Stomach (tissue), 9 donors: Measurements from ENCODE around the gene UMPS. TPM values are rescaled to one million over a fixed set of nuclear protein-coding genes. Genes with fewer than 3 reads are reported as not detected.
A peak's percentile ranks its signal among the peaks of the same experiment; 100 is the strongest.
"Not testable (repeated sequence)": the region's sequence is repeated elsewhere in the genome, so short reads cannot be mapped to it uniquely, and the experiment has no call there.

Experiments
- DNase-seq, 2 donors: peaks; one replicate each; pipeline versions ENCODE4 v3.0.0 to v3.0.0-alpha.2; 2013 to 2019
- H3K27ac ChIP-seq, 5 donors: fragments of 200-600 bp in 4 of 5; sonication (generic) in 4 of 5; one replicate each; pipeline ENCODE4 v1.5.1; 2013 to 2019; ENCODE audit warnings: mild to moderate bottlenecking in 1 of 5, moderate library complexity in 1 of 5
- H3K27me3 ChIP-seq, 3 donors: fragments of 200-600 bp; sonication (generic); one replicate each; pipeline ENCODE4 v1.5.1; 2017 to 2019; ENCODE audit warnings: mixed run types in 1 of 3
- H3K36me3 ChIP-seq, 4 donors: fragments of 200-600 bp; sonication (generic); 1 replicate in 3 of 4; 2 replicates in 1 of 4; pipeline ENCODE4 v1.5.1; 2016 to 2019
- H3K4me1 ChIP-seq, 4 donors: fragments of 200-600 bp; sonication (generic); one replicate each; pipeline ENCODE4 v1.5.1; 2016 to 2019
- H3K4me3 ChIP-seq, 4 donors: fragments of 200-600 bp; sonication (generic) in 3 of 4; one replicate each; pipeline ENCODE4 v1.5.1; 2016 to 2019; ENCODE audit warnings: mild to moderate bottlenecking in 1 of 4
- H3K9me3 ChIP-seq, 4 donors: fragments of 200-600 bp; sonication (generic); one replicate each; pipeline ENCODE4 v1.5.1; 2016 to 2019
- EP300 ChIP-seq: sonication (generic); formaldehyde crosslinking; IDR thresholded peaks from one replicate; pipeline ENCODE4 v1.6.1; 2017; ENCODE audit warnings: antibody characterized with exemption
- POLR2A ChIP-seq, 4 donors: fragments of 450-650 bp; IDR thresholded peaks; one replicate each; pipeline ENCODE4 v1.6.1; 2016; ENCODE audit warnings: antibody characterized with exemption in 4 of 4, control low read depth in 2 of 4, mild to moderate bottlenecking in 1 of 4, moderate library complexity in 1 of 4
- POLR2AphosphoS5 ChIP-seq, 3 donors: sonication (generic); formaldehyde crosslinking; IDR thresholded peaks; one replicate each; pipeline ENCODE4 v1.6.1; 2016; ENCODE audit warnings: antibody characterized with exemption in 3 of 3
- WGBS, 5 donors: extraction: QIAGEN DNeasy Blood & Tissue Kit in 3 of 5; methylation state at CpG; one replicate each; pipeline versions ENCODE4 v1.1.5 to v1.1.7; 2013 to 2018; 5-methylcytosine and 5-hydroxymethylcytosine counted together
- intact Hi-C: fragments of 100-400 bp; cut with DNase I; formaldehyde crosslinking; loops from one replicate; pipeline ENCODE4 v1.15.1; 2023; ENCODE audit warnings: low total_unique reads
- polyA plus RNA-seq, 3 donors: library from polyadenylated mRNA; stranded (reverse); fragments of 200-250 nt; gene quantifications; one replicate each; pipeline ENCODE4 v1.2.3, GENCODE V29; 2013
- total RNA-seq, 5 donors: library from RNA; depleted of rRNA; stranded (reverse); fragments of >200 nt; gene quantifications; one replicate each; pipeline versions ENCODE4 v1.1.0 to v1.2.3, GENCODE V29; 2014 to 2016
- TF ChIP-seq, protein P1 (sequence below), 7 experiments: fragments of 450-650 bp in 4 of 7; fragments of 200-600 bp in 3 of 7; sonication (generic) in 3 of 7; IDR thresholded peaks; one replicate each; pipeline ENCODE4 v1.5.1; 2016 to 2019; ENCODE audit warnings: antibody characterized with exemption in 7 of 7, control low read depth in 2 of 7, mild to moderate bottlenecking in 1 of 7
- donor health status: healthy with polysubstance abuse.
- donor health status: Bipolar disorder and iron deficiency.
- donor health status: healthy.

The UMPS gene
- total and polyA plus RNA-seq, 8 donors, result 1.8 to 48.3 (median 20.6) TPM

DNA sequence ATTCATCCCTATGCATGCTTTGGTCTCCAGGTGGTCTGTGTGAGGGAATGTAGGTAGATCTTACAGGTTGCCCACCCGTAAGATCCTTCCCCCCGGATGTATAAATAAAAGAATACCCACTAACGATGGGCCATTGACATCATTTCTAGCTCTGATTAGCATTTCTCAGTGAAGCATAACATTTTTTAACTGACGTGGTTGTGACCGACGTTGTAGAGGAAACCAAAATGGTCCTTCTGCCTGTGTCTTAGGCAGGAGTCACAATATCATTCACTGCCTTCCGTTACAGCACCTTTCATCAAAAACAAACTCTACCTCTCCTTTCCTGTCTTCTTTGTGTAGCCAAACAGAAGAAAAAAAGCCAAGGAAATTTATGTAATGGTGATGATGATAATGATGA is 27.3 kb upstream of the UMPS start:
- H3K27ac ChIP-seq, result no peak overlapping the region
- H3K36me3 ChIP-seq, result peaks cover 0 to 15% (median 14%) of the 10 kb centered on the region in 4 donors
- DNase-seq, result no peak
- no peaks in the 10 kb centered on the region for H3K9me3 ChIP-seq
- 85 to 93% (median 89%) methylated on average over 7 of the region's 7 CpGs for WGBS, 5 donors
- no peaks in the 10 kb centered on the region for H3K4me1 ChIP-seq
- H3K4me3 ChIP-seq, result no peak overlapping the region
- H3K27me3 ChIP-seq, result no peaks in the 10 kb centered on the region
- intact Hi-C loops, result no loop called here
- TF ChIP-seq, protein P1, sequence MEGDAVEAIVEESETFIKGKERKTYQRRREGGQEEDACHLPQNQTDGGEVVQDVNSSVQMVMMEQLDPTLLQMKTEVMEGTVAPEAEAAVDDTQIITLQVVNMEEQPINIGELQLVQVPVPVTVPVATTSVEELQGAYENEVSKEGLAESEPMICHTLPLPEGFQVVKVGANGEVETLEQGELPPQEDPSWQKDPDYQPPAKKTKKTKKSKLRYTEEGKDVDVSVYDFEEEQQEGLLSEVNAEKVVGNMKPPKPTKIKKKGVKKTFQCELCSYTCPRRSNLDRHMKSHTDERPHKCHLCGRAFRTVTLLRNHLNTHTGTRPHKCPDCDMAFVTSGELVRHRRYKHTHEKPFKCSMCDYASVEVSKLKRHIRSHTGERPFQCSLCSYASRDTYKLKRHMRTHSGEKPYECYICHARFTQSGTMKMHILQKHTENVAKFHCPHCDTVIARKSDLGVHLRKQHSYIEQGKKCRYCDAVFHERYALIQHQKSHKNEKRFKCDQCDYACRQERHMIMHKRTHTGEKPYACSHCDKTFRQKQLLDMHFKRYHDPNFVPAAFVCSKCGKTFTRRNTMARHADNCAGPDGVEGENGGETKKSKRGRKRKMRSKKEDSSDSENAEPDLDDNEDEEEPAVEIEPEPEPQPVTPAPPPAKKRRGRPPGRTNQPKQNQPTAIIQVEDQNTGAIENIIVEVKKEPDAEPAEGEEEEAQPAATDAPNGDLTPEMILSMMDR (IDR thresholded peaks at IDR 0.05), result no peak
- TF ChIP-seq EP300 (no peak), POLR2A (IDR thresholded peaks at IDR 0.05) (no peak), POLR2AphosphoS5 (IDR thresholded peaks at IDR 0.05) (no peak)

DNA sequence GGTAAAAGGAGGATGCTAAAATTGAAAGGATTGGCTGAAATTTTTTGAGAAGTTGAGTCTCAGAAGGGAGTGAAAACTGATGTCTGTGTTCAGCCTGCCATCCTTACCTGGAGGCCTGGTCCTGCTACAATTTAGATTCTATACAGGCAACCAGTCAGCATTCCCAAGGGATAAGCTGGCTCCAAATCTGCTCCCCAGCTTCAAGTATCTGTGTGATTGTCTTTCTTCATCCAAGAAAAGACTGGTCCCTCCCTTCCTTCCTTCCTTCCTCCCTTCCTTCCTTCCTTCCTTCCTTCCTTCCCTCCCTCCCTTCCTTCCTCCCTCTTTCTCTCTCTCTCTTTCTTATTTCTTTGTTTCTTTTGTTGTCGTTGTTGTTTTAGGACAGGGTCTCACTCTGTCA is 24.7 kb upstream of the UMPS start:
- H3K4me1 ChIP-seq, result no peaks in the 10 kb centered on the region
- intact Hi-C loops, result no loop called here
- 76 to 100% (median 88%) methylated on average over 1 of the region's 1 CpG for WGBS, 5 donors
- peaks cover 0 to 7% (median 3%) of the 10 kb centered on the region in 4 donors for H3K36me3 ChIP-seq
- DNase-seq, result no peak
- H3K9me3 ChIP-seq, result no peaks in the 10 kb centered on the region
- no peak overlapping the region for H3K27ac ChIP-seq
- no peaks in the 10 kb centered on the region for H3K27me3 ChIP-seq
- TF ChIP-seq POLR2AphosphoS5 (IDR thresholded peaks at IDR 0.05), result no peak
- TF ChIP-seq, protein P1 (IDR thresholded peaks at IDR 0.05), result no peak
- TF ChIP-seq POLR2A (IDR thresholded peaks at IDR 0.05), result no peak
- no peak for TF ChIP-seq EP300
- no peak overlapping the region for H3K4me3 ChIP-seq

DNA sequence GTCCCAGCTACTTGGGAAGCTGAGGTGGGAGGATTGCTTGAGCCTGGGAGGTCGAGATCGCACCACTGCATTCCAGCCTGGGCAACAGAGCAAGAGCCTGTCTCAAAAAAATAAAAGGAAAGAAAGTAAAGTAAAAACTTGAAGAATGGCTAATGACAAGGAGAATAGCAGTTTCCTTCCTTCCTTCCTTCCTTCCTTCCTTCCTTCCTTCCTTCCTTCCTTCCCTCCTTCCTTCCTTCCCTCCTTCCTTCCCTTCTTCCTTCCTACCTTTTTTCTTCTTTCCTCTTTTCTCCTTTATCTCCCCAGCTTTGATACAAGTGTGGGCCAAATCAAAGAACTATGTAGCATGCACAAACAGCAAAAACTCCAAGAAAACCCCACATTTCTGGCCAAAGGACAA is 23.0 kb upstream of the UMPS start:
- H3K27ac ChIP-seq, H3K36me3 ChIP-seq, intact Hi-C loops, H3K27me3 ChIP-seq, H3K9me3 ChIP-seq, H3K4me1 ChIP-seq, DNase-seq, H3K4me3 ChIP-seq: not testable (repeated sequence)
- WGBS, 5 donors, result 93 to 99% (median 96%) methylated on average over 2 of the region's 2 CpGs

DNA sequence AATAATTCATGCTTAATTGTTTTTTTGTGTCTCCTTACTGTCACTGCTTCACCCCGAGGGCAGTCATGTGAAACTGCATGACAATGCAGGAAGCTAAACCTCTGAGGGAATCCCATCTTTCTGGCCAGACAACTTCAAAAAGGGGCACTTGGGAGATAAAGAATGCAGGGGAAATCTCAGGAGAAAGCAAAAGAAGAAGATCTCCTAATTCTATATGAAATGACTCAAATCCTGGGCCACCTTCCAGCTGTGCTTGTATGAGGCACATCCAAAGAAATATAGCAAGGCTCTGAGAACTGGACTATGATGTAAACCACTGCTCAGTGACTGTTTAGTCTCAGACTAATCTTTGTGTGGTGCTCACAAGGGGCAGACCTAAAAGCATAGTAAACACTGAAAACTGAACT is 22.6 kb upstream of the UMPS start:
- no peaks in the 10 kb centered on the region for H3K4me1 ChIP-seq
- intact Hi-C loops, result no loop called here
- WGBS, 5 donors, result 27 to 74% (median 61%) methylated on average over 1 of the region's 1 CpG
- TF ChIP-seq POLR2A (IDR thresholded peaks at IDR 0.05) (no peak), EP300 (no peak)
- TF ChIP-seq, protein P1 (IDR thresholded peaks at IDR 0.05), result no peak
- H3K27me3 ChIP-seq, result no peaks in the 10 kb centered on the region
- peak in 1 of 2 donors; percentile 71 for DNase-seq
- no peak overlapping the region for H3K27ac ChIP-seq
- H3K9me3 ChIP-seq, result no peaks in the 10 kb centered on the region
- H3K36me3 ChIP-seq, result peaks cover 0 to 7% (median 3%) of the 10 kb centered on the region in 4 donors
- H3K4me3 ChIP-seq, result no peak overlapping the region

DNA sequence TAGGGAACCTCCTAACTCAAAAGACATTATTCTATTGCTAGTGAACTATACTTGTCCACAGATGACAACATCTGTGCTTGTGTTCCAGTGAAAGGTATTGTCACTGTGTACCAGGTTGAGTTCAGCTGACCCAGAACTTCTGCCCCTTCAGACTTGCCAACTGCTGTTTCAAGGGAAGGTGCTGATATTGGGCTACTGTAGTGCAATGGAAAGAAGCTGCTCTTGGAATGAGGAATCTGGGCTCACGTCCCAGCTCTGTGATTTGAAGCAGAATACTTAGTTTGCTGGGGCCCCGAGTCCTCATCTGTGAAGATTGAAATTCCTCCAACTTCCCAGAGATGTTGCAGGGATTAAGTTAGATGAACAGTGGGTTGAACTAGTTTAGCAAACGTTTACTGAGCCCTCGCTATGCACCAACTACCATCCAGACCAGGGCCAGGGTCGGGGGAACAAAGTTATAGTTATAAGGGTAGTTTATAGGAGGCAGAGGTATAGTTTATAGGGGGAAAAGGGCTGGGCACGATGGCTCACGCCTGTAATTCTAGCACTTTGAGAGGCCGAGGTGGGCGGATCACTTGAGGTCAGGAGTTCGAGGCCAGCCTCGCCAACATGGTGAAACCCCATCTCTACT is 15.9 kb upstream of the UMPS start:
- peaks cover 0 to 13% (median 0%) of the 10 kb centered on the region in 4 donors for H3K4me1 ChIP-seq
- DNase-seq, result peak in 1 of 2 donors; percentile 55
- peak overlapping the region in 1 of 5 donors; percentile 1 for H3K27ac ChIP-seq
- peaks cover 0 to 42% (median 25%) of the 10 kb centered on the region in 4 donors for H3K36me3 ChIP-seq
- H3K9me3 ChIP-seq, result no peaks in the 10 kb centered on the region
- WGBS, 5 donors, result 65 to 85% (median 80%) methylated on average over 11 of the region's 11 CpGs
- TF ChIP-seq POLR2A (IDR thresholded peaks at IDR 0.05) (no peak), EP300 (no peak), POLR2AphosphoS5 (IDR thresholded peaks at IDR 0.05) (no peak)
- TF ChIP-seq, protein P1 (IDR thresholded peaks at IDR 0.05), result no peak
- intact Hi-C loops, result no loop called here
- H3K4me3 ChIP-seq, result no peak overlapping the region
- H3K27me3 ChIP-seq, result no peaks in the 10 kb centered on the region
